ENCODE data around the gene ANAPC7. TPM values are rescaled to one million over a fixed set of nuclear protein-coding genes. Genes with fewer than 3 reads are reported as not detected.

The ANAPC7 gene
- total and polyA plus RNA-seq, 2 donors (not counting 1 experiment from before 2014, with no cell fraction given), result 48.7 to 49.5 TPM

DNA sequence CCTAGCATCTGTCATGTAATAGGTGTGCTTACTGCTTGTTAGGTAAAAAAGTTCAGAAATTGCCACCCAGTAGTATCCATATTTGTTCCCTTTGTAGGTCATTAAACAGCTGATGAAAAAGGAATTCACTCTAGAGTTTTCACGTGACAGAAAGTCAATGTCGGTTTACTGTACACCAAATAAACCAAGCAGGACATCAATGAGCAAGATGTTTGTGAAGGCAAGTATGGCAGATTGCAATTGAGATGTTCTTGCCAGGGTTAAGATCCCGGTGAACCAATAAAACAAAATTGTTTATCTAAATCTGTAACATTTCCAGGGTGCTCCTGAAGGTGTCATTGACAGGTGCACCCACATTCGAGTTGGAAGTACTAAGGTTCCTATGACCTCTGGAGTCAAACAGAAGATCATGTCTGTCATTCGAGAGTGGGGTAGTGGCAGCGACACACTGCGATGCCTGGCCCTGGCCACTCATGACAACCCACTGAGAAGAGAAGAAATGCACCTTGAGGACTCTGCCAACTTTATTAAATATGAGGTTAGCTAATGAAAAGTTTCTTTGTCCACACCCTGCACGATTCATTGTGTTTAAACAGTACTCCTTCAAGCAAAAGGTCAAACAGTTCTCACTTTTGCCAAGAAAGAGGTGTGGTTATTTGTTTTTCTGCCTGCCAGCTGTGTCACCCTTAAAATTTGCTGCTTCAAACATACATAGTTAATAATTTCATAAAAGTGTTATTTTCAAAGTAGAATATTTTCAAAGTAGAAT is 64.1 kb downstream of the ANAPC7 start:
- Histone ChIP-seq H2AFZ (ENCODE audit: low read length) (no peak overlapping the region), H4K20me1 (ENCODE audit: control insufficient read depth, extremely low read depth, insufficient read depth, low read length) (no peaks in the 10 kb centered on the region), H3K4me2 (ENCODE audit: extremely low read depth, insufficient read depth, low read length) (no peak overlapping the region), H3K79me2 (ENCODE audit: control insufficient read depth, insufficient read depth, low read length) (peaks cover 29% of the 10 kb centered on the region), H3K4me1 (ENCODE audit: control insufficient read depth, extremely low read depth, insufficient read depth, low read length) (peaks cover 2% of the 10 kb centered on the region), H3K4me3 (replicated peaks in 1 of 4; ENCODE audit: control extremely low read depth in 1 of 4, insufficient read depth in 1 of 4, low read depth in 3 of 4, low read length in 4 of 4) (no peak overlapping the region), H3K9ac (ENCODE audit: insufficient read depth, low read length) (no peak overlapping the region), H3K36me3 (ENCODE audit: control insufficient read depth, insufficient read depth, low read length) (peaks cover 50% of the 10 kb centered on the region), H3K9me3 (ENCODE audit: control insufficient read depth, insufficient read depth, low read depth, low read length) (no peaks in the 10 kb centered on the region), H3K27ac (ENCODE audit: insufficient read depth, low read length) (no peak overlapping the region), H3K27me3 (ENCODE audit: control insufficient read depth, insufficient read depth, low read length) (no peaks in the 10 kb centered on the region)
- TF ChIP-seq, protein P1, sequence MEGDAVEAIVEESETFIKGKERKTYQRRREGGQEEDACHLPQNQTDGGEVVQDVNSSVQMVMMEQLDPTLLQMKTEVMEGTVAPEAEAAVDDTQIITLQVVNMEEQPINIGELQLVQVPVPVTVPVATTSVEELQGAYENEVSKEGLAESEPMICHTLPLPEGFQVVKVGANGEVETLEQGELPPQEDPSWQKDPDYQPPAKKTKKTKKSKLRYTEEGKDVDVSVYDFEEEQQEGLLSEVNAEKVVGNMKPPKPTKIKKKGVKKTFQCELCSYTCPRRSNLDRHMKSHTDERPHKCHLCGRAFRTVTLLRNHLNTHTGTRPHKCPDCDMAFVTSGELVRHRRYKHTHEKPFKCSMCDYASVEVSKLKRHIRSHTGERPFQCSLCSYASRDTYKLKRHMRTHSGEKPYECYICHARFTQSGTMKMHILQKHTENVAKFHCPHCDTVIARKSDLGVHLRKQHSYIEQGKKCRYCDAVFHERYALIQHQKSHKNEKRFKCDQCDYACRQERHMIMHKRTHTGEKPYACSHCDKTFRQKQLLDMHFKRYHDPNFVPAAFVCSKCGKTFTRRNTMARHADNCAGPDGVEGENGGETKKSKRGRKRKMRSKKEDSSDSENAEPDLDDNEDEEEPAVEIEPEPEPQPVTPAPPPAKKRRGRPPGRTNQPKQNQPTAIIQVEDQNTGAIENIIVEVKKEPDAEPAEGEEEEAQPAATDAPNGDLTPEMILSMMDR (conservative IDR thresholded peaks at IDR 0.05 in 1 of 2, IDR thresholded peaks at IDR 0.05 in 1 of 2; ENCODE audit: low read depth in 1 of 2, low read length in 2 of 2), result no peak
- no peak for TF ChIP-seq EZH2 (IDR thresholded peaks at IDR 0.05; ENCODE audit: low read length, missing control alignments)
- no peak for DNase-seq (ENCODE audit: low read depth in 2 of 2)

- H3K36me3 ChIP-seq (ENCODE audit: control insufficient read depth, insufficient read depth, low read length), result peaks cover 47% of the 10 kb centered on the region
- no peak for TF ChIP-seq EZH2 (IDR thresholded peaks at IDR 0.05; ENCODE audit: low read length, missing control alignments)
- TF ChIP-seq, protein P1 (conservative IDR thresholded peaks at IDR 0.05 in 1 of 2, IDR thresholded peaks at IDR 0.05 in 1 of 2; ENCODE audit: low read depth in 1 of 2, low read length in 2 of 2), result peak in 1 of 2 donors; percentile 15
- H3K4me2 ChIP-seq (ENCODE audit: extremely low read depth, insufficient read depth, low read length), result no peak overlapping the region
- no peak overlapping the region for H3K4me3 ChIP-seq (replicated peaks in 1 of 4; ENCODE audit: control extremely low read depth in 1 of 4, insufficient read depth in 1 of 4, low read depth in 3 of 4, low read length in 4 of 4)
- peak in 1 of 2 donors; percentile 28 for DNase-seq (ENCODE audit: low read depth in 2 of 2)
- H3K4me1 ChIP-seq (ENCODE audit: control insufficient read depth, extremely low read depth, insufficient read depth, low read length), result peaks cover 2% of the 10 kb centered on the region
- no peaks in the 10 kb centered on the region for H3K27me3 ChIP-seq (ENCODE audit: control insufficient read depth, insufficient read depth, low read length)
- H3K79me2 ChIP-seq (ENCODE audit: control insufficient read depth, insufficient read depth, low read length), result peaks cover 29% of the 10 kb centered on the region
- no peak overlapping the region for H3K9ac ChIP-seq (ENCODE audit: insufficient read depth, low read length)
- no peak overlapping the region for H3K27ac ChIP-seq (ENCODE audit: insufficient read depth, low read length)
- no peak overlapping the region for H2AFZ ChIP-seq (ENCODE audit: low read length)
- no peaks in the 10 kb centered on the region for H4K20me1 ChIP-seq (ENCODE audit: control insufficient read depth, extremely low read depth, insufficient read depth, low read length)
- no peaks in the 10 kb centered on the region for H3K9me3 ChIP-seq (ENCODE audit: control insufficient read depth, insufficient read depth, low read depth, low read length)
Measured at GRCh38 chr12:110338754-110339153, 64.8 kb downstream of the ANAPC7 start.

DNA sequence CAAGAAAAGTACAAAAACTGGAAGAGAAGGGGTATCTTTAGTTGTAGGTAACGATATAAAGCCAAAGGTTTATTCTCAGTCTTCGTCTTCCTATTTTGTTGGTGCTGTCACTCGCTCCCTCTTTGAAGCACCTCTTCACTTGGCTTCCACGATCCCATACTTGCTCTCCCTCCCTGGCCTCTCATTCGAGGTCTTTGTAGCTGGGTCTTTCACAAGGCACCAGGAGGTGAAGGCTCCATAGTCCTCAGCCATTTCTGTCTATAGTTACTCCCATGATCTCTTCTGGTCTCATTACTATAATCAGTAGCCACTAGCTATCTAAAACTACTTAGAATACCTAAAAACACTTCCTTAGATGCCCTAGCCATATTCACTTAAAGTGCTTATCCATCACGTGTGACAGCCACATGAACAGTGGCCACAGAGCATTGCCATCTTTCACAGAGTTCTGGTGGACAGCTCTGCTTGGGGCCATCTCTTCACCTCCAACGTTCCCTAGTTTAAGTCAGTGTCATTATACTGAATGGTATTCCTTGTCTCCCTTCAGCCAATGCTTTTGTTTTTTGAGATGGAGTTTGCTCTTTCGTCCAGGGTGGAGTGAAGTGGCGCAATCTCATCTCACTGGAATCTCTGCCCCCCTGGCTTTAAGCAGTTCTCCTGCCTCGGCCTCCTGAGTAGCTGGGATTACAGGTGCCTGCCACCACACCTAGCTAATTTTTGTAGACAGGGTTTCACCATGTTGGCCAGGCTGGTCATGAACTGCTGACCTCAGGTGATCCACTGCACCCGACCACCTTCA is 65.4 kb downstream of the ANAPC7 start:
- Histone ChIP-seq H3K4me3 (replicated peaks in 1 of 4; ENCODE audit: control extremely low read depth in 1 of 4, insufficient read depth in 1 of 4, low read depth in 3 of 4, low read length in 4 of 4) (no peak overlapping the region), H3K4me1 (ENCODE audit: control insufficient read depth, extremely low read depth, insufficient read depth, low read length) (peaks cover 2% of the 10 kb centered on the region), H3K27me3 (ENCODE audit: control insufficient read depth, insufficient read depth, low read length) (no peaks in the 10 kb centered on the region), H3K27ac (ENCODE audit: insufficient read depth, low read length) (no peak overlapping the region), H4K20me1 (ENCODE audit: control insufficient read depth, extremely low read depth, insufficient read depth, low read length) (no peaks in the 10 kb centered on the region), H3K9ac (ENCODE audit: insufficient read depth, low read length) (no peak overlapping the region), H3K79me2 (ENCODE audit: control insufficient read depth, insufficient read depth, low read length) (peaks cover 29% of the 10 kb centered on the region), H3K4me2 (ENCODE audit: extremely low read depth, insufficient read depth, low read length) (no peak overlapping the region), H2AFZ (ENCODE audit: low read length) (no peak overlapping the region), H3K36me3 (ENCODE audit: control insufficient read depth, insufficient read depth, low read length) (peaks cover 47% of the 10 kb centered on the region), H3K9me3 (ENCODE audit: control insufficient read depth, insufficient read depth, low read depth, low read length) (no peaks in the 10 kb centered on the region)
- no peak for DNase-seq (ENCODE audit: low read depth in 2 of 2)
- TF ChIP-seq, protein P1 (conservative IDR thresholded peaks at IDR 0.05 in 1 of 2, IDR thresholded peaks at IDR 0.05 in 1 of 2; ENCODE audit: low read depth in 1 of 2, low read length in 2 of 2), result no peak
- TF ChIP-seq EZH2 (IDR thresholded peaks at IDR 0.05; ENCODE audit: low read length, missing control alignments), result no peak

Measured in fibroblast of lung (primary cell).